ENCODE data around the gene MRPS6. TPM values are rescaled to one million over a fixed set of nuclear protein-coding genes. Genes with fewer than 3 reads are reported as not detected.
A peak's percentile ranks its signal among the peaks of the same experiment; 100 is the strongest.

MRPS6 gene
- total RNA-seq, 1 donor: 51.4 TPM

DNA sequence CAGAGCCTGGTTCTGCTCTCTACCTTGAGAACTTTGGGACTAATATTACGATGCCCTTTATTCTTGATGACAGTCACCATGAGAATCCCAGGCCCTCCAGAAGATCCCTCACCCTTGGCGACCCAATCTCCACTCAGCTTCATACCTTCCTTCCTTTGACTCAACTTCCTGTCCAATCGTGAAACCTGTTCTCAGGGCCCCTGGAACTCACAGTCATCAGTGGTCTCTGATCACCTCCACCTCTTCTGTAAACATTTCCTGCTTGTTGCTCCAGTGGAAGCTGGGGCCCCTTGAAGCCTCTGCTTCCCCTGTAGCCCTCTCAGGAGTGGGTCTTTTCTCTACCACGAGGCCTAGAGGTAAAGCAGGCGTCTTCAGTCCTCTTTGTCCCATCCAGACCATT is 79.1 kb downstream of the MRPS6 start:
- TF ChIP-seq, protein P1, sequence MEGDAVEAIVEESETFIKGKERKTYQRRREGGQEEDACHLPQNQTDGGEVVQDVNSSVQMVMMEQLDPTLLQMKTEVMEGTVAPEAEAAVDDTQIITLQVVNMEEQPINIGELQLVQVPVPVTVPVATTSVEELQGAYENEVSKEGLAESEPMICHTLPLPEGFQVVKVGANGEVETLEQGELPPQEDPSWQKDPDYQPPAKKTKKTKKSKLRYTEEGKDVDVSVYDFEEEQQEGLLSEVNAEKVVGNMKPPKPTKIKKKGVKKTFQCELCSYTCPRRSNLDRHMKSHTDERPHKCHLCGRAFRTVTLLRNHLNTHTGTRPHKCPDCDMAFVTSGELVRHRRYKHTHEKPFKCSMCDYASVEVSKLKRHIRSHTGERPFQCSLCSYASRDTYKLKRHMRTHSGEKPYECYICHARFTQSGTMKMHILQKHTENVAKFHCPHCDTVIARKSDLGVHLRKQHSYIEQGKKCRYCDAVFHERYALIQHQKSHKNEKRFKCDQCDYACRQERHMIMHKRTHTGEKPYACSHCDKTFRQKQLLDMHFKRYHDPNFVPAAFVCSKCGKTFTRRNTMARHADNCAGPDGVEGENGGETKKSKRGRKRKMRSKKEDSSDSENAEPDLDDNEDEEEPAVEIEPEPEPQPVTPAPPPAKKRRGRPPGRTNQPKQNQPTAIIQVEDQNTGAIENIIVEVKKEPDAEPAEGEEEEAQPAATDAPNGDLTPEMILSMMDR (IDR thresholded peaks at IDR 0.05; ENCODE audit: insufficient read depth, low read depth, low read length): no peak
- no peak overlapping the region for H3K4me3 ChIP-seq (ENCODE audit: low read depth, low read length)
- DNase-seq (ENCODE audit: low read depth): no peak

DNA sequence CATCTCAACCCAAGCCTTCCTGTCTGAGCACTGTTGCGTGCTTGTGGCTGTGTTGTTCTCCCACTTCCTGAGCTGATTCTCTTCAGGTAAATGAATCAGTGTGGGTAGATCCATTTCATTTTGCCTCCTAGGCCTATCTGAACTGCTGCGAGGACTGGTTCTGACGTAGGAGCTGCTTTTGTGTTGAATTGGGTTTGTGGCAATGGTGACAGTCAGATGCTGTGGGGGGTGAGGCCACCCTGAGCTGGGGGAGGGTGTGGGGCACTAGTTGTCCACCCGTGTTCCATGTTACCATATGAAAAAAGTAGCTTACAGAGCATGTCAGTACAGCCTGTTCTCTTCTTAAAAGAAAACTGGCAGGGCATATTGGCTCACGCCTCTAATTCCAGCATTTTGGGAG is 81.5 kb downstream of the MRPS6 start:
- TF ChIP-seq, protein P1 (IDR thresholded peaks at IDR 0.05; ENCODE audit: insufficient read depth, low read depth, low read length): no peak
- DNase-seq (ENCODE audit: low read depth): no peak
- no peak overlapping the region for H3K4me3 ChIP-seq (ENCODE audit: low read depth, low read length)

DNA sequence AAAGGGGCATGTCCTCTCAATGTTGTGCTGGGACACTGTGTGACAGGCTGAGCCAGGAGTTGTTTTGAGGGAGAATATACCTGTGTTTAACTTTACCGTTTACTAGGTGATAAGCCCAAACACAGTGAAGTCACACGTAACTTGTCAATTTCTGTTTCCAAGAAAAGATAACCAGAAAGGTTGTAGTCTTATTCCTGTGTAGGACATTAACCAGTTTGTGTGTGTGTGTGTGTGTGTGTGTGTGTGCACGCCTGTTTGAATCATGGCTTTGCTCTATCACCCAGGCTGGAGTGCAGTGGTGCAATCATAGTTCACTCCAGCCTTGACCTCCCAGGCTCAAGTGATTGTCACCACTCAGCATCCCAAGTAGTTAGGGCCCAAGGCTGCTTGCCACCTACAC is 83.6 kb downstream of the MRPS6 start:
- no peak for DNase-seq (ENCODE audit: low read depth)
- TF ChIP-seq, protein P1 (IDR thresholded peaks at IDR 0.05; ENCODE audit: insufficient read depth, low read depth, low read length): no peak

DNA sequence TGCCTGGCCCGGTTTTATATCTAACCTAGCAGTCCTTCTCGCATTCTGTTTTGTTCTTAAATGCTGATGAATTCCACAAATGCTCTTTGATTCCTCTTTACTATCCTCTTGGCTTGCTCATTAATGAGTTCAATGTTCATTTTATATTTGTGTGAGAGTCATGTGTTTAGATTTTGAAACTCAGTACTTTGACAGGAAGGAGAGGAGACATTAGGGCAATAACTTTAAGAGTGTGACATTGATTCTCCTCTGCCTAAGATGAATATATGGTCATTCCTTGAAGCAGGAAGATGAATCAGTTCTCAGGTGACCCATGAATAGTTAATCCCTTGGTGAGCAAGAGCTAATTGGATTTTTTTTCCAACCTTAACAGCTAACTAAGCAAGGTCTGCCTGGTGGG is 84.1 kb downstream of the MRPS6 start:
- no peak overlapping the region for H3K4me3 ChIP-seq (ENCODE audit: low read depth, low read length)
- DNase-seq (ENCODE audit: low read depth): peak; percentile 55

More for the DNA sequence above, 83.6 kb downstream of the MRPS6 start:
- H3K4me3 ChIP-seq (ENCODE audit: low read depth, low read length): no peak overlapping the region

DNA sequence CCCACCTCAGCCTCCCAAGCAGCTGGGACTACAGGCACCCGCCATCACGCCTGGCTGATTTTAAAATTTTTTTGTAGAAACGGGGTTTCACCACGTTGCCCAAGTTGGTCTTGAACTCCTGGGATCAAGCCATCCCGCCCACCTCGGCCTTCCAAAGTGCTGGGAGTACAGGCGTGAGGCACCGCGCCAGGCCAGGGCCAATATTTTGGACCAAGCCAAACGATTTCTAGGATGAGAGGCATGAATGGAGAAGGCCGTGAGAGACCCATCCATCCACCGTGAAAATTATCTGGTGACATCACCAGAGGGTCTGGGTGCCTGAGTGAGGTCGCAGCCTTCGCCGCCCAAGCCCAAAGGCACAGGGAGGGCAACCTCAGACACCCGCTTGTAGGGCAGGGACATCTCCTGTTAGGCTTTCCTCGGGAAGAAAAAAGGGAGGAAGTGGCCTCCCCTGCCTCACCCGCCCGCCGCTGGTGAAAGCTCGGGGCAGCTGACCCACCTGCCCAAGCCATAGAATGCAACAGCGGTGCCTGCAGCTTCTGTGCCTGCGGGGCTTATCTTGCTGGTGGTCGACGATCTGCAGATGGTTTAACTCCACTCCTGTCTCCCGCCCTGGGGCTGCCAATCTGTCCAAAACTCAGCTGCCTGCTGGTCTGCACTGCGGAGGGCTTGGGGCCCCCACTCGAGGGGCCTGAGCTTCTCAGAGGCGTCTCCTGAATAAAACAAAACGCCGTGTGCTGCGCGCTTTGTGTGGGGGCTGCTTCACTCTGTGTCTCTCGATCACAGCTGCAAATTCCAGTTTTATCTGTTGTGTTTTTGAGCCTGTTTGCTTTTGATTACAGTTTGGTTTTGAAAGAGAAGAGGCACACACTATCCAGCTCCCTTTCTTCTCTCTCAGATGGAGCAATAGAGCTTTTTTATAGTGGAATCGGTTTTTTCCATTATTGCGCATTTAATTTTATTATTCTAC is 85.8 kb downstream of the MRPS6 start:
- peak; percentile 57 for DNase-seq (ENCODE audit: low read depth)
- TF ChIP-seq, protein P1 (IDR thresholded peaks at IDR 0.05; ENCODE audit: insufficient read depth, low read depth, low read length): no peak

More for the DNA sequence above, 84.1 kb downstream of the MRPS6 start:
- TF ChIP-seq, protein P1 (IDR thresholded peaks at IDR 0.05; ENCODE audit: insufficient read depth, low read depth, low read length): no peak

DNA sequence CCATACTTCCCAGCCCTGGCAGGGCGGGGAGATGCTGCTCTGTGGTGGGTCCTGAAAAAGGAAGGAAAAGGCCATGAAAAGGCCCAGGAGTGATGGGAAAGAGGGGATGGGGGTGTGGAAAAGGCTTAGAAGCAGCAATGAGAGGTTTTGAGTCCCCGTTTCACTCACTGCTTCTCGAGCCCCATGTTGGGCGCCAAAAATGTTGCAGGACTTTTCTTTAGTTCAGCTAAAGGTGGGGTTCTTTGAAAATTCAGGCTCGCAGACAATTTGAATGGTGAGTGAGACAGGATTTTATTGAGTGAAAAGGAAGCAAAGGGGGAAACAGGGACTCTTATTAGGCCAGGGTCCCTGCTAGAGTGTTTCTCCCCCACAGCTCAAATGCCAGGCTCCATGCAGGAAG is 93.1 kb downstream of the MRPS6 start:
- TF ChIP-seq, protein P1 (IDR thresholded peaks at IDR 0.05; ENCODE audit: insufficient read depth, low read depth, low read length): no peak
- no peak for DNase-seq (ENCODE audit: low read depth)
- no peak overlapping the region for H3K4me3 ChIP-seq (ENCODE audit: low read depth, low read length)

More for the DNA sequence above, 85.8 kb downstream of the MRPS6 start:
- peak overlapping the region; percentile 29 for H3K4me3 ChIP-seq (ENCODE audit: low read depth, low read length)

Data from fibroblast of villous mesenchyme (primary cell).